ENCODE measurements around the gene UBE2D2. TPM values are rescaled to one million over a fixed set of nuclear protein-coding genes. Genes with fewer than 3 reads are reported as not detected.

The UBE2D2 gene
- total and polyA plus RNA-seq, 10 of the 15 experiments (the other 5 are each of a cell fraction or from before 2014, with no cell fraction given): 58.6 to 245 (median 128) TPM

- no TSS peak for BruUV-seq (replicated peaks)
- under 1% methylated on average over 16 of the region's 16 CpGs for WGBS (ENCODE audit: insufficient coverage, insufficient replicate concordance, low lambda C conversion rate, missing lambda C conversion rate)
- ATAC-seq: peak; percentile 59
- ChIA-PET SMC1A (ENCODE audit: uncharacterized antibody, unreplicated experiment) (interaction anchor here (0.6 to 13.6 kb wide), 11 partner anchors 11 to 250 kb away, joined by 3 to 151 read pairs (median 14); partner anchors contain the start of gene CXXC5), CTCF (interaction anchor here (0.6 to 13.8 kb wide), 25 partner anchors 9 to 606 kb away, joined by 3 to 186 read pairs (median 4); no protein-coding TSS in a partner anchor), RAD21 (ENCODE audit: unreplicated experiment) (interaction anchor here (0.6 to 14.6 kb wide), 14 partner anchors 11 to 248 kb away, joined by 3 to 186 read pairs (median 16); partner anchors contain the start of gene CXXC5), POLR2A (interaction anchor here (0.7 to 16.9 kb wide), 13 partner anchors 11 to 78 kb away, joined by 3 to 163 read pairs (median 10); partner anchors contain the start of gene CXXC5)
- DNase-seq (ENCODE audit: low read depth, low spot score): peak; percentile 90
- in situ Hi-C loops (cut with MboI) (no loop called here), intact Hi-C loops (cut with micrococcal nuclease; ENCODE audit: unreplicated experiment) (loop anchor here (1.0 kb wide), 2 partner anchors 22 to 34 kb away; partner anchors contain the start of gene CXXC5)
- Histone ChIP-seq H3K9me3 (replicated peaks; ENCODE audit: control insufficient read depth, insufficient read depth, low read length) (no peaks in the 10 kb centered on the region), H2AFZ (ENCODE audit: control insufficient read depth, low read depth, low read length) (peak overlapping the region; percentile 26; the same call in 1 of the 2 replicates), H3K36me3 (ENCODE audit: control insufficient read depth in 2 of 2, insufficient read depth in 2 of 2, low read length in 1 of 2) (peaks cover 3 to 6% of the 10 kb centered on the region in 2 experiments), H3K27me3 (replicated peaks in 1 of 2; ENCODE audit: control insufficient read depth in 2 of 2, insufficient read depth in 2 of 2, low read length in 1 of 2) (no peaks in the 10 kb centered on the region), H3K79me2 (ENCODE audit: control insufficient read depth, insufficient read depth, low read length) (peaks cover 95% of the 10 kb centered on the region), H4K20me1 (ENCODE audit: control insufficient read depth, insufficient read depth) (peaks cover 4% of the 10 kb centered on the region; the same call in 1 of the 2 replicates), H3K27ac (ENCODE audit: control insufficient read depth, insufficient read depth) (peak overlapping the region; percentile 99), H3K4me1 (ENCODE audit: control insufficient read depth, insufficient read depth, low read length) (peaks cover 54% of the 10 kb centered on the region), H3K4me2 (ENCODE audit: control insufficient read depth, insufficient read depth) (peak overlapping the region; percentile 92), H3K9ac (ENCODE audit: control insufficient read depth, insufficient read depth, low read length) (peak overlapping the region; percentile 93), H3K4me3 (peak overlapping the region; percentile 84)
- peak; percentile 91 for FAIRE-seq
- TF ChIP-seq POLR2A (IDR thresholded peaks at IDR 0.05; ENCODE audit: low read depth, low read length) (no peak), TCF12 (IDR thresholded peaks at IDR 0.05; ENCODE audit: low read depth, low read length) (peak; percentile 98), NR2F1 (conservative IDR thresholded peaks at IDR 0.05) (peak; percentile 66), RELB (IDR thresholded peaks at IDR 0.05; ENCODE audit: low read depth) (peak; percentile 61; the same call in 1 of the 2 replicates), SUZ12 (IDR thresholded peaks at IDR 0.05; ENCODE audit: unreplicated experiment) (no peak), IKZF1 (conservative IDR thresholded peaks at IDR 0.05) (peak; percentile 52), ATF2 (IDR thresholded peaks at IDR 0.05; ENCODE audit: low read length) (no peak), RBBP5 (conservative IDR thresholded peaks at IDR 0.05) (no peak), MTA2 (IDR thresholded peaks at IDR 0.05; ENCODE audit: low read depth) (no peak; the same call in 1 of the 2 replicates), HDAC6 (IDR thresholded peaks at IDR 0.05; ENCODE audit: unreplicated experiment) (no peak), ZNF217 (IDR thresholded peaks at IDR 0.05) (no peak; the same call in 1 of the 2 replicates), HDGF (IDR thresholded peaks at IDR 0.05) (peak; percentile 84; the same call in 1 of the 2 replicates), SP1 (IDR thresholded peaks at IDR 0.05; ENCODE audit: low read depth, low read length) (no peak), GABPA (IDR thresholded peaks at IDR 0.05; ENCODE audit: low read depth) (no peak)
- TF ChIP-seq, protein P1, sequence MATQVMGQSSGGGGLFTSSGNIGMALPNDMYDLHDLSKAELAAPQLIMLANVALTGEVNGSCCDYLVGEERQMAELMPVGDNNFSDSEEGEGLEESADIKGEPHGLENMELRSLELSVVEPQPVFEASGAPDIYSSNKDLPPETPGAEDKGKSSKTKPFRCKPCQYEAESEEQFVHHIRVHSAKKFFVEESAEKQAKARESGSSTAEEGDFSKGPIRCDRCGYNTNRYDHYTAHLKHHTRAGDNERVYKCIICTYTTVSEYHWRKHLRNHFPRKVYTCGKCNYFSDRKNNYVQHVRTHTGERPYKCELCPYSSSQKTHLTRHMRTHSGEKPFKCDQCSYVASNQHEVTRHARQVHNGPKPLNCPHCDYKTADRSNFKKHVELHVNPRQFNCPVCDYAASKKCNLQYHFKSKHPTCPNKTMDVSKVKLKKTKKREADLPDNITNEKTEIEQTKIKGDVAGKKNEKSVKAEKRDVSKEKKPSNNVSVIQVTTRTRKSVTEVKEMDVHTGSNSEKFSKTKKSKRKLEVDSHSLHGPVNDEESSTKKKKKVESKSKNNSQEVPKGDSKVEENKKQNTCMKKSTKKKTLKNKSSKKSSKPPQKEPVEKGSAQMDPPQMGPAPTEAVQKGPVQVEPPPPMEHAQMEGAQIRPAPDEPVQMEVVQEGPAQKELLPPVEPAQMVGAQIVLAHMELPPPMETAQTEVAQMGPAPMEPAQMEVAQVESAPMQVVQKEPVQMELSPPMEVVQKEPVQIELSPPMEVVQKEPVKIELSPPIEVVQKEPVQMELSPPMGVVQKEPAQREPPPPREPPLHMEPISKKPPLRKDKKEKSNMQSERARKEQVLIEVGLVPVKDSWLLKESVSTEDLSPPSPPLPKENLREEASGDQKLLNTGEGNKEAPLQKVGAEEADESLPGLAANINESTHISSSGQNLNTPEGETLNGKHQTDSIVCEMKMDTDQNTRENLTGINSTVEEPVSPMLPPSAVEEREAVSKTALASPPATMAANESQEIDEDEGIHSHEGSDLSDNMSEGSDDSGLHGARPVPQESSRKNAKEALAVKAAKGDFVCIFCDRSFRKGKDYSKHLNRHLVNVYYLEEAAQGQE (IDR thresholded peaks at IDR 0.05; ENCODE audit: low read depth, low read length): no peak
Observed at GRCh38 chr5:139670369-139671095, 109.4 kb downstream of the UBE2D2 start.
